Temporal lobe (tissue), 2 donors: ENCODE results near the gene OR51M1. TPM values are rescaled to one million over a fixed set of nuclear protein-coding genes. Genes with fewer than 3 reads are reported as not detected.

ENCODE experiments used
- small RNA-seq: library from RNA; depleted of rRNA; stranded (forward); fragments of <200 nt; gene quantifications from one replicate; pipeline ENCODE3, GENCODE V24; 2014; ENCODE audit warnings: low replicate concordance
- total RNA-seq: library from RNA; depleted of rRNA; stranded (reverse); fragments of >200 nt; gene quantifications from one replicate; pipeline ENCODE4 v1.2.3, GENCODE V29; 2014

The OR51M1 gene
- total RNA-seq, 1 donor from 2014 or later, result not detected

Small RNA genes within 50 kb of the gene (small RNA-seq; reads per million reads assigned to genes)
- not detected for gene AC104389.3

Other genes starting within 250 kb of the OR51M1 start
- gene OR52A5, start 245.5 kb upstream of the OR51M1 start, total RNA-seq, result not detected
- gene OR52A1, start 229.1 kb upstream of the OR51M1 start, total RNA-seq, result not detected
- gene OR51V1, start 183.1 kb upstream of the OR51M1 start, total RNA-seq, result not detected
- gene HBB, start 156.7 kb upstream of the OR51M1 start, total RNA-seq, result 155 TPM
- gene HBD, start 149.3 kb upstream of the OR51M1 start, total RNA-seq, result not detected
- 20.7 TPM for gene HBG1, start 134.0 kb upstream of the OR51M1 start, total RNA-seq
- 915 TPM for gene HBG2, start 129.0 kb upstream of the OR51M1 start, total RNA-seq
- 0.98 TPM for gene HBE1, start 113.9 kb upstream of the OR51M1 start, total RNA-seq
- not detected for gene OR51B4, start 81.9 kb upstream of the OR51M1 start, total RNA-seq
- gene OR51B2, start 59.5 kb upstream of the OR51M1 start, total RNA-seq, result 0.49 TPM
- gene OR51B5, start 40.3 kb upstream of the OR51M1 start, total RNA-seq, result 0.74 TPM
- gene OR51B6, start 32.3 kb upstream of the OR51M1 start, total RNA-seq, result not detected
- gene OR51Q1, start 38.3 kb downstream of the OR51M1 start, total RNA-seq, result not detected
- not detected for gene OR51I1, start 57.7 kb downstream of the OR51M1 start, total RNA-seq
- gene OR51I2, start 65.5 kb downstream of the OR51M1 start, total RNA-seq, result not detected
- not detected for gene OR52D1, start 104.9 kb downstream of the OR51M1 start, total RNA-seq
- gene UBQLN3, start 126.1 kb downstream of the OR51M1 start, total RNA-seq, result under 0.01 TPM
- gene UBQLNL, start 132.9 kb downstream of the OR51M1 start, total RNA-seq, result under 0.01 TPM
- gene OR52H1, start 164.7 kb downstream of the OR51M1 start, total RNA-seq, result not detected
- gene OR52B6, start 197.1 kb downstream of the OR51M1 start, total RNA-seq, result not detected
- 0.25 TPM for gene TRIM6, start 212.8 kb downstream of the OR51M1 start, total RNA-seq
- gene TRIM34, start 241.2 kb downstream of the OR51M1 start, total RNA-seq, result 0.74 TPM